PC-3 (cell line): Measurements from ENCODE around the gene HINT3.

Source experiments
- EZH2phosphoT487 ChIP-seq: fragments of 300-600 bp; sonication (generic); IDR thresholded peaks from 2 replicates; pipeline ENCODE4 v1.6.1; 2018; ENCODE audit warnings: mild to moderate bottlenecking, antibody characterized with exemption, low read length, borderline replicate concordance
- TF ChIP-seq, protein P1 (sequence below): fragments of 300-600 bp; sonication (generic); conservative IDR thresholded peaks from 2 replicates; pipeline ENCODE4 v1.5.1; 2017; ENCODE audit warnings: antibody characterized with exemption, low read depth, mild to moderate bottlenecking, low read length

DNA sequence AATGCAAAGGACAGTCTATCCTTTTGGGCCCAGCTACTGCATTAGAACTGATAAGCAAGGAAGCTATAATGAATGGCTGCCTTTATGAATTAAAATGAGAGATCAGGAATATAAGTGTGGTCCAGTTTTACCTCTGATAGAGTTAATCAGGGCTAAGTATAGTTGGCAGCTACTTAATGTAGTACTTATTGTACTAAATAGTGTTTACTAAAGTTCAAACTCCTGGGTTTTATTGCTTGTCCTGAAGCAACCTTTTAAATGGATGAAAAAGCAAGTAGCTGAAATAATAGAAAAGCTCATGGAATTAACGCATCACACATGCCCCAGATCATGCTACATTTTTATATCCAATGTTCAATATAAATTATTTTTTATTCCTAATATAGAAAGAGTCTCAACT lies 35.1 kb downstream of the HINT3 start:
- TF ChIP-seq EZH2phosphoT487, result no peak
- TF ChIP-seq, protein P1, sequence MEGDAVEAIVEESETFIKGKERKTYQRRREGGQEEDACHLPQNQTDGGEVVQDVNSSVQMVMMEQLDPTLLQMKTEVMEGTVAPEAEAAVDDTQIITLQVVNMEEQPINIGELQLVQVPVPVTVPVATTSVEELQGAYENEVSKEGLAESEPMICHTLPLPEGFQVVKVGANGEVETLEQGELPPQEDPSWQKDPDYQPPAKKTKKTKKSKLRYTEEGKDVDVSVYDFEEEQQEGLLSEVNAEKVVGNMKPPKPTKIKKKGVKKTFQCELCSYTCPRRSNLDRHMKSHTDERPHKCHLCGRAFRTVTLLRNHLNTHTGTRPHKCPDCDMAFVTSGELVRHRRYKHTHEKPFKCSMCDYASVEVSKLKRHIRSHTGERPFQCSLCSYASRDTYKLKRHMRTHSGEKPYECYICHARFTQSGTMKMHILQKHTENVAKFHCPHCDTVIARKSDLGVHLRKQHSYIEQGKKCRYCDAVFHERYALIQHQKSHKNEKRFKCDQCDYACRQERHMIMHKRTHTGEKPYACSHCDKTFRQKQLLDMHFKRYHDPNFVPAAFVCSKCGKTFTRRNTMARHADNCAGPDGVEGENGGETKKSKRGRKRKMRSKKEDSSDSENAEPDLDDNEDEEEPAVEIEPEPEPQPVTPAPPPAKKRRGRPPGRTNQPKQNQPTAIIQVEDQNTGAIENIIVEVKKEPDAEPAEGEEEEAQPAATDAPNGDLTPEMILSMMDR, result no peak
